ENCODE measurements around the gene ADRA1B. TPM values are rescaled to one million over a fixed set of nuclear protein-coding genes. Genes with fewer than 3 reads are reported as not detected.

ADRA1B gene
- total RNA-seq: under 1 TPM; 0.60 to 0.68 TPM
- polyA plus RNA-seq (2013, experiment 1 of 2): 0.36 TPM
- polyA plus RNA-seq (2013, experiment 2 of 2): 0.21 TPM
- long read RNA-seq, experiment 1, partial matches to known transcripts: 0 of 1 reads
- long read RNA-seq, experiment 1, other reads (novel, unspliced or antisense): 0 of 1 reads
- long read RNA-seq, experiment 2: 0 reads
- long read RNA-seq, experiment 3: 0 reads
- long read RNA-seq, experiment 4: 0 reads

GRCh38 chr5:159915904-159916840 is at the start of gene ADRA1B:
TSS of gene ADRA1B (plus strand) at chr5:159916482. CDS start at chr5:159916906, 424 bp downstream.
- H3K9me3 Mint-ChIP-seq: no peaks in the 10 kb centered on the region
- H3K4me1 ChIP-seq (ENCODE audit: control insufficient read depth, insufficient read depth, low read length): peaks cover 4% of the 10 kb centered on the region
- 3 to 13% methylated on average over 10 to 78 of the region's 81 CpGs for WGBS, 2 experiments (ENCODE audit: insufficient coverage in 1 of 2, insufficient read length in 1 of 2)
- peak within 1 kb of the TSS; percentile 62 for H3K4me3 Mint-ChIP-seq
- no peak within 1 kb of the TSS for H3K9ac ChIP-seq (ENCODE audit: extremely low read depth, low read length, poor library complexity, severe bottlenecking)
- peaks cover 57% of the 10 kb centered on the region for H3K27me3 Mint-ChIP-seq (ENCODE audit: insufficient read depth)
- TF ChIP-seq CTCF (conservative IDR thresholded peaks at IDR 0.05): peak; percentile 80
- H3K4me3 ChIP-seq (ENCODE audit: low read length): peak within 1 kb of the TSS; percentile 75
- H3K36me3 Mint-ChIP-seq (ENCODE audit: low read depth): no peaks in the 10 kb centered on the region
- peak; percentile 89 for DNase-seq
- H3K36me3 ChIP-seq (ENCODE audit: control insufficient read depth, insufficient read depth, low read length): no peaks in the 10 kb centered on the region
- H3K4me1 Mint-ChIP-seq: peaks cover 20% of the 10 kb centered on the region
- H3K27ac ChIP-seq (ENCODE audit: low read depth, low read length): no peak within 1 kb of the TSS
- H3K27me3 ChIP-seq (ENCODE audit: control insufficient read depth, insufficient read depth, low read length, poor library complexity, severe bottlenecking): peaks cover 53% of the 10 kb centered on the region
- H3K27ac Mint-ChIP-seq: no peak within 1 kb of the TSS
- H3K9me3 ChIP-seq (ENCODE audit: control insufficient read depth, low read length): no peaks in the 10 kb centered on the region

GRCh38 chr5:159873680-159874079 is 42.6 kb upstream of the ADRA1B start:
- Histone ChIP-seq H3K36me3 (ENCODE audit: control insufficient read depth, insufficient read depth, low read length) (no peaks in the 10 kb centered on the region), H3K27ac (ENCODE audit: low read depth, low read length) (no peak overlapping the region), H3K9me3 (ENCODE audit: control insufficient read depth, low read length) (no peaks in the 10 kb centered on the region), H3K27me3 (ENCODE audit: control insufficient read depth, insufficient read depth, low read length, poor library complexity, severe bottlenecking) (peaks cover 21% of the 10 kb centered on the region), H3K4me1 (ENCODE audit: control insufficient read depth, insufficient read depth, low read length) (no peaks in the 10 kb centered on the region), H3K4me3 (ENCODE audit: low read length) (no peak overlapping the region), H3K9ac (ENCODE audit: extremely low read depth, low read length, poor library complexity, severe bottlenecking) (no peak overlapping the region)
- no peak overlapping the region for H3K4me3 Mint-ChIP-seq
- DNase-seq: no peak
- H3K36me3 Mint-ChIP-seq (ENCODE audit: low read depth): no peaks in the 10 kb centered on the region
- peaks cover 15% of the 10 kb centered on the region for H3K27me3 Mint-ChIP-seq (ENCODE audit: insufficient read depth)
- TF ChIP-seq CTCF (conservative IDR thresholded peaks at IDR 0.05): no peak
- H3K4me1 Mint-ChIP-seq: peaks cover 7% of the 10 kb centered on the region
- 78 to 88% methylated on average over 1 to 2 of the region's 2 CpGs for WGBS, 2 experiments (ENCODE audit: insufficient coverage in 1 of 2, insufficient read length in 1 of 2)
- H3K9me3 Mint-ChIP-seq: no peaks in the 10 kb centered on the region
- no peak overlapping the region for H3K27ac Mint-ChIP-seq

- H3K4me1 ChIP-seq (ENCODE audit: control insufficient read depth, insufficient read depth, low read length): no peaks in the 10 kb centered on the region
- H3K9me3 ChIP-seq (ENCODE audit: control insufficient read depth, low read length): no peaks in the 10 kb centered on the region
- TF ChIP-seq CTCF (conservative IDR thresholded peaks at IDR 0.05): no peak
- no peak for DNase-seq
- H3K27me3 ChIP-seq (ENCODE audit: control insufficient read depth, insufficient read depth, low read length, poor library complexity, severe bottlenecking): peaks cover 15% of the 10 kb centered on the region
- no peak overlapping the region for H3K4me3 ChIP-seq (ENCODE audit: low read length)
- H3K9ac ChIP-seq (ENCODE audit: extremely low read depth, low read length, poor library complexity, severe bottlenecking): no peak overlapping the region
- Mint-ChIP-seq H3K9me3 (no peaks in the 10 kb centered on the region), H3K4me3 (no peak overlapping the region), H3K27me3 (ENCODE audit: insufficient read depth) (peaks cover 10% of the 10 kb centered on the region), H3K36me3 (ENCODE audit: low read depth) (no peaks in the 10 kb centered on the region), H3K27ac (no peak overlapping the region), H3K4me1 (peaks cover 12% of the 10 kb centered on the region)
- no peak overlapping the region for H3K27ac ChIP-seq (ENCODE audit: low read depth, low read length)
- no peaks in the 10 kb centered on the region for H3K36me3 ChIP-seq (ENCODE audit: control insufficient read depth, insufficient read depth, low read length)
Observed at GRCh38 chr5:159874263-159874662, 42.0 kb upstream of the ADRA1B start.
